ENCODE measurements around the gene PACSIN2.

- TF ChIP-seq, protein P1, sequence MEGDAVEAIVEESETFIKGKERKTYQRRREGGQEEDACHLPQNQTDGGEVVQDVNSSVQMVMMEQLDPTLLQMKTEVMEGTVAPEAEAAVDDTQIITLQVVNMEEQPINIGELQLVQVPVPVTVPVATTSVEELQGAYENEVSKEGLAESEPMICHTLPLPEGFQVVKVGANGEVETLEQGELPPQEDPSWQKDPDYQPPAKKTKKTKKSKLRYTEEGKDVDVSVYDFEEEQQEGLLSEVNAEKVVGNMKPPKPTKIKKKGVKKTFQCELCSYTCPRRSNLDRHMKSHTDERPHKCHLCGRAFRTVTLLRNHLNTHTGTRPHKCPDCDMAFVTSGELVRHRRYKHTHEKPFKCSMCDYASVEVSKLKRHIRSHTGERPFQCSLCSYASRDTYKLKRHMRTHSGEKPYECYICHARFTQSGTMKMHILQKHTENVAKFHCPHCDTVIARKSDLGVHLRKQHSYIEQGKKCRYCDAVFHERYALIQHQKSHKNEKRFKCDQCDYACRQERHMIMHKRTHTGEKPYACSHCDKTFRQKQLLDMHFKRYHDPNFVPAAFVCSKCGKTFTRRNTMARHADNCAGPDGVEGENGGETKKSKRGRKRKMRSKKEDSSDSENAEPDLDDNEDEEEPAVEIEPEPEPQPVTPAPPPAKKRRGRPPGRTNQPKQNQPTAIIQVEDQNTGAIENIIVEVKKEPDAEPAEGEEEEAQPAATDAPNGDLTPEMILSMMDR (IDR thresholded peaks at IDR 0.05) = no peak
- TF ChIP-seq EP300 (IDR thresholded peaks at IDR 0.05) (no peak), POLR2A (IDR thresholded peaks at IDR 0.05) (no peak), POLR2AphosphoS5 (IDR thresholded peaks at IDR 0.05) (no peak)
Measured at GRCh38 chr22:42905702-42906183, 109.2 kb downstream of the PACSIN2 start.

Data from gastroesophageal sphincter (tissue), 3 donors.